Activated CD4-positive, alpha-beta memory T cell treated with anti-CD3 and anti-CD28 coated beads for 36 hours (primary cell): ENCODE measurements around the gene CD244. TPM values are rescaled to one million over a fixed set of nuclear protein-coding genes. Genes with fewer than 3 reads are reported as not detected.

Experiments used
- CTCF ChIA-PET: fragments of 350-600 bp; sonication (Branson Sonifier 250); formaldehyde crosslinking; loops from one replicate; lab custom pipeline; 2021; ENCODE audit warnings: antibody characterized with exemption, inconsistent platforms; lab: Charles Lee
- POLR2A ChIA-PET: fragments of 350-600 bp; sonication (Branson Sonifier 250); formaldehyde crosslinking; loops from one replicate; lab custom pipeline; 2021; ENCODE audit warnings: antibody characterized with exemption; lab: Charles Lee
- DNase-seq: peaks from one replicate; pipeline ENCODE4 v3.0.0-alpha.2; 2020
- H3K27ac Mint-ChIP-seq: one replicate; pipeline ENCODE4 v1.8.0; 2021; ENCODE audit warnings: mixed read lengths
- H3K27me3 Mint-ChIP-seq: one replicate; pipeline ENCODE4 v1.8.0; 2021; ENCODE audit warnings: mixed read lengths
- H3K36me3 Mint-ChIP-seq: one replicate; pipeline ENCODE4 v1.8.0; 2021; ENCODE audit warnings: mixed read lengths
- H3K4me1 Mint-ChIP-seq: one replicate; pipeline ENCODE4 v1.8.0; 2021; ENCODE audit warnings: low read depth, mixed read lengths
- H3K4me3 Mint-ChIP-seq: one replicate; pipeline ENCODE4 v1.8.0; 2021; ENCODE audit warnings: mild to moderate bottlenecking, mixed read lengths
- H3K9me3 Mint-ChIP-seq: one replicate; pipeline ENCODE4 v1.8.0; 2021; ENCODE audit warnings: mixed read lengths
- intact Hi-C: fragments of 100-400 bp; cut with micrococcal nuclease; formaldehyde crosslinking; loops from one replicate; pipeline ENCODE4 v1.15.1; 2023
- total RNA-seq, 2 experiments: library from RNA; stranded (reverse); gene quantifications; one replicate each; pipeline ENCODE4 v1.2.3, GENCODE V29; 2021

The CD244 gene
- total RNA-seq, 2 experiments from 2014 or later: 0.14 TPM; not detected in 1

DNA sequence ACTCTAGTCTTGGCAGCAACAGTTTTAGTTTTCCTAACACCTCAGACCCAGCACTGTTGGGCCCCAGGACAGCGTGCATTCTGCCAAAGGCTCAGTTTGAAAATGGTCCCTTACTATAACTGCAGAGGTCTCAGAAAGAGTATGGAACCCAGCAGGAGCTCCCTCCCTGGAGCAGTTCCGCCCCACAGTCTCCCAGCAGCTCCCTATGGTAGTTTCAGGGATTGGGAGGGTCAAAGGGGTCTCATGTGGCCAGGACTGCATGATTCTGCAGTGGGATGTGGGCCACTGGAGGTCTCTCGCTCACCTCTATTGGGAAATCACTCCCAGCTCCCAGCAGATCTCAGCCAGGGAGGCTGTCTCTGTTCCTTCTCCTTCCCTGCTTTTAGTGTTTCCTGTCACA, 54.4 kb downstream of the CD244 start:
- intact Hi-C loops: no loop called here
- Mint-ChIP-seq H3K27me3 (no peaks in the 10 kb centered on the region), H3K4me1 (peaks cover 76% of the 10 kb centered on the region), H3K9me3 (peaks cover 19% of the 10 kb centered on the region), H3K27ac (no peak overlapping the region), H3K36me3 (peaks cover 23% of the 10 kb centered on the region), H3K4me3 (no peak overlapping the region)
- ChIA-PET CTCF (interaction anchor here (1.1 to 6.2 kb wide), 5 partner anchors 13 to 86 kb away, joined by 3 to 46 read pairs (median 7); partner anchors contain the start of gene LY9), POLR2A (no interaction called here)
- DNase-seq: no peak

DNA sequence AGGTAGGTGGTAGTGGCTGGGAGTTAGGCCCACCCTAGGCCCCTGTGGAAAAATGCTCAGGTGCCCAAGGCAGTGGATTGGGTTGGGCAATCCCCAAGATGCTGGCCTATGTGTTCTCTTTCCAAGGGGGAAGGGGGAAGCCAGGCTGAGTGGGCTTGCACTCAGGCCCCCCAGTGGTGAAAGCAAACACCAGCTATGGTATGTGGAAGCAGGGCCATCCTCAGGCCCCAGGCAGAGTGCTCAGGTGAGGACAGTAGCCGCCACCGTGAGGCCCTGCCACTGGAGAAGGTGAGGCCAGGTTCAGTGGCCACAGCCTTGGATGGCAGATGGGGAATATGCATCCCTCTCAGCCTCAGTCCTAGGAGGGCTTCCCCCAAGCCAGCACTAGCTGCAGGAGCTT, 54.9 kb downstream of the CD244 start:
- peaks cover 19% of the 10 kb centered on the region for H3K9me3 Mint-ChIP-seq
- POLR2A ChIA-PET: no interaction called here
- no peak for DNase-seq
- peaks cover 25% of the 10 kb centered on the region for H3K36me3 Mint-ChIP-seq
- CTCF ChIA-PET: interaction anchor here (1.1 to 6.2 kb wide), 5 partner anchors 12 to 85 kb away, joined by 3 to 46 read pairs (median 7); partner anchors contain the start of gene LY9
- peaks cover 75% of the 10 kb centered on the region for H3K4me1 Mint-ChIP-seq
- intact Hi-C loops: no loop called here
- no peaks in the 10 kb centered on the region for H3K27me3 Mint-ChIP-seq
- no peak overlapping the region for H3K27ac Mint-ChIP-seq
- no peak overlapping the region for H3K4me3 Mint-ChIP-seq

DNA sequence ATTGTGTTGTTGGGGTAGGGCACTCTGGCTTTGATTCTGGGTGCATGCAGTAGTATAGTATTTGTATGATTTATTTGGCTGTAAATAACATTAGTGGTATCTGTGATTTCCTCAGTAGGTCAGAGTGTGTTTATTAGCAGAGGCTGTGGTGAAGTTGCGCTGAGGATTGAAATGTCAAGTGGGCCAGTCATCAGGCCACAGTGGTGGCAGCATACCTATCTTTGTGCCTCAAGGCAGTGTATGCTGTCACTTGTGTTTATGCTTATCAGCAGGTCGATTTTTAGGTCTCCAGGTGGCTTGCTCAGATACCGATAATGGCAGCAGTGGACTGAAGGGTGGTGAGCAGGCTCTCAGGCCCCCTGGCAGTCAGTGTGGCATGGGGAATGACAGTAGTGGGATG, 55.4 kb downstream of the CD244 start:
- ChIA-PET CTCF (interaction anchor here (0.6 to 6.2 kb wide), 14 partner anchors 9 to 330 kb away, joined by 3 to 46 read pairs (median 6); partner anchors contain the start of genes CD244, ITLN2 and LY9), POLR2A (no interaction called here)
- H3K36me3 Mint-ChIP-seq: peaks cover 27% of the 10 kb centered on the region
- intact Hi-C loops: no loop called here
- DNase-seq: no peak
- peaks cover 76% of the 10 kb centered on the region for H3K4me1 Mint-ChIP-seq
- no peak overlapping the region for H3K27ac Mint-ChIP-seq
- H3K4me3 Mint-ChIP-seq: no peak overlapping the region
- H3K27me3 Mint-ChIP-seq: no peaks in the 10 kb centered on the region
- H3K9me3 Mint-ChIP-seq: peaks cover 19% of the 10 kb centered on the region

DNA sequence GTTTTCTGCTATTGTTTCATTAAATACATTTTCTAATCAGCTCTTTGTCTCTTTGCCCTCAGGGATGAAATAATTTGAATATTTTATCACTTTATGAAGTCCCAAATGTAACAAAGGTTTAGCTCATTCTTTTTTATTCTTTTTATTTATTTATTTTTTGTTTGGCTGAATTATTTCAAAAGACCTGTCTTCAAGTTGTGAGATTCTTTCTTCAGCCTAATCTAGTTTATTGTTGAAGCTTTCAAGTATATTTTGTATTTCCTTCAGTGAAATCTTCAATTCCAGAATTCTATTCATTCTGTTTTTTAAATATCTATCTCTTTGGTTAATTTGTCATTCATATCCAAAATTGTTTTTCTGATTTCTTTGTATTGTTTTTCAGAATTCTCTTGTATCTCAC, 55.9 kb downstream of the CD244 start:
- no peak for DNase-seq
- Mint-ChIP-seq H3K9me3 (peaks cover 19% of the 10 kb centered on the region), H3K36me3 (peaks cover 27% of the 10 kb centered on the region), H3K27ac (no peak overlapping the region), H3K27me3 (no peaks in the 10 kb centered on the region), H3K4me3 (no peak overlapping the region), H3K4me1 (peaks cover 72% of the 10 kb centered on the region)
- POLR2A ChIA-PET: no interaction called here
- intact Hi-C loops: loop anchor here (1.0 kb wide), 1 partner anchor 10 kb away; the partner anchor contains the start of gene LY9
- CTCF ChIA-PET: interaction anchor here (0.6 to 6.2 kb wide), 12 partner anchors 9 to 330 kb away, joined by 3 to 46 read pairs (median 6); partner anchors contain the start of genes CD244, ITLN2 and LY9

DNA sequence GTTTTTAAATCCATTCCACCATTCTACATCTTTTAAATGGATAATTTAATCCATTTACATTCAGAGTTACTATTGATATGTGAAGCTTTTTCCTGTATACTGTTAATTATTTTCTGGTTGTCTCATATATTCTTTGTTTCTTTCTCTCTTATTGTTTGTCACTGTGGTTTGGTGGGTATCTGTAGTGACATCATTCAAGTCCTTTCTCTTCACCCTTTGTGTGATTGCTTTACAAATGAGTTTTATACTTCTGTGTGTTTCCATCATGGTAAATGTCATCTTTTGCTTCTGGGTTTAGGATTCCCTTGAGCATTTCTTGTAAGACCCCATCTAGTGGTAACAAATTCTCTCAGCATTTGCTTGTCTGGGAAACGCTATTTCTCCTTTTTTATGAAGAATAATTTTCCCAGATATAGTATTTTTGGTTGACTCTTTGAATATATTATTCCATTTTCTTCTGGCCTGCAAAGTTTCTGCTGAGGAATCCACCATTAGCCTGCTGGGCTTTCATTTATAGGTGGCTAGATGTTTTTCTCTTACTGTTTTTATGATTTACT, 56.5 kb downstream of the CD244 start:
- Mint-ChIP-seq H3K27ac (peak overlapping the region; percentile 70), H3K9me3 (peaks cover 19% of the 10 kb centered on the region), H3K36me3 (peaks cover 28% of the 10 kb centered on the region), H3K27me3 (no peaks in the 10 kb centered on the region), H3K4me3 (no peak overlapping the region), H3K4me1 (peaks cover 72% of the 10 kb centered on the region)
- POLR2A ChIA-PET: no interaction called here
- intact Hi-C loops: loop anchor here (1.0 kb wide), 1 partner anchor 10 kb away; the partner anchor contains the start of gene LY9
- DNase-seq: no peak
- CTCF ChIA-PET: interaction anchor here (1.0 to 6.2 kb wide), 10 partner anchors 8 to 149 kb away, joined by 3 to 46 read pairs (median 6); partner anchors contain the start of genes CD244, ITLN2 and LY9

DNA sequence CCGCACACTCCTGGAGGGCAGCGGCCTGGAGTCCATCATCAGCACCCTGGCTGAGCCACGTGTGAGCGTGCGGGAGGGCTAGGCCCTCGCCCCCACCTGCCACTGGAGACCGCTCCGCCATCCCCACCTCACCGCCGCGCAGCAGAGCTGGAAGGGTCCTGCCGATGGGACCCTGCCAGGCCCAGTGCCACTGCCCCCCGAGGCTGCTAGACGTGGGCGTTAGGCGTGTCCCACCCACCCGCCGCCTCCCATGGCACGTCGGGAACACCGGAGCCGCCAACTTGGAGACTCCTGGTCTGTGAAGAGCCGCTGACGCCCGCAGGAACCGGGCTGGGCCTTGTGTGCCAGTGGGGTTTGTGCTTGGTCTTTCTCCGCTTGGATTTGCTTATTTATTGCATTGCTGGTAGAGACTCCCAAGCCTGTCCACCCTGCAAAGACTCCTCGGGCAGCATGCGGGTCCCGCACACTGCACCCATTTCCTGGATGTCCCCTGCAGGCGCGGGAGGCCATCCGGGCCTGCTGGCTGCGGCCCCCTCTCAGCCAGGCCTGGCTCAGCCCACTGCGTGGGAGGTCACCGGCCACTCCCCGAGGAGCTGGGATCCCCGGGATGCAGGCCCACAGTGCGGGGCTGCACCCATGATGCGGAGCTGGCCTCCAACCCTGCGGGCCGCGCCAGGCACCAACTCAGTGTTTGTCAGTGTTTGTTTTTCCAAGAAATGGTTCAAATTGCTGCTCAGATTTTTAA, 60.7 kb downstream of the CD244 start:
- CTCF ChIA-PET: interaction anchor here (0.9 to 6.2 kb wide), 5 partner anchors 8 to 89 kb away, joined by 3 to 46 read pairs (median 3); no protein-coding TSS in a partner anchor
- no peak overlapping the region for H3K27ac Mint-ChIP-seq

DNA sequence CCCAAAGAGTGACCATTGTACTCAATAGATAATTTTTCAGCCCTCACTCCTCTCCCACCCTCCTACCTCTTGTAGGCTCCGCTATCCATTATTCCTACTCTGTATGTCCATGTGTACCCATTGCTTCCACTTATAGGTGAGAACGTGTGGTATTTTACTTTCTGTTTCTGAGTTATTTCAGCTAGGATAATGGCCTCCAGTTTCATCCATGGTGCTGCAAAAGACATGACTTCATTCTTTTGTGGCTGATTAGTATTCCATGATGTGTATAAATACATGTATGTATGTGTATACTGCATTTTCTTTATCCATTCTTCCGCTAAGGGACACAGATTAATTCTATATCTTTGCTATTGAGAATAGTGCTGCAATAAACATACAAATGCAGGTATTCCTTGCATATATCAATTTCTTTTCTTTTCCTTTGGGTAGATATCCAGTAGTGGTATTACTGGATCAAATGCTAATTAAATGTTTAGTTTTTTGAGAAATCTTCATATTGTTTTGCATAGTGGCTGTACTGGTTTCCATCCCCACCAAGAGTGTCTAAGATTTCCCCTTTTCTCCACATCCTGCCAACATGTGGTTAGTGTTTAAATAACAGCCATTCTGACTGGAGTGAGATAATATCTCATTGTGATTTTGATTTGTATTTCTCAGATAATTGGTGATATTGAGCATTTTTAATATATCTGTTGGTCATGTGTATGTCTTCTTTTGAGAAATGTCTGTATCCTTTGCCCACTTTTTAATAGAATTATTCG, 61.9 kb downstream of the CD244 start:
- H3K4me1 Mint-ChIP-seq: peaks cover 86% of the 10 kb centered on the region
- peaks cover 13% of the 10 kb centered on the region for H3K36me3 Mint-ChIP-seq
- DNase-seq: no peak
- ChIA-PET POLR2A (interaction anchor here (1.5 kb wide), 1 partner anchor 245 kb away, joined by 3 read pairs; the partner anchor contains the start of gene USF1), CTCF (interaction anchor here (1.0 to 8.6 kb wide), 6 partner anchors 20 to 373 kb away, joined by 3 to 77 read pairs (median 12); no protein-coding TSS in a partner anchor)
- H3K4me3 Mint-ChIP-seq: peak overlapping the region; percentile 64
- peak overlapping the region; percentile 71 for H3K27ac Mint-ChIP-seq
- H3K9me3 Mint-ChIP-seq: peaks cover 3% of the 10 kb centered on the region
- intact Hi-C loops: no loop called here
- H3K27me3 Mint-ChIP-seq: no peaks in the 10 kb centered on the region

More for the DNA sequence above, 60.7 kb downstream of the CD244 start:
- intact Hi-C loops: no loop called here
- H3K9me3 Mint-ChIP-seq: peaks cover 14% of the 10 kb centered on the region
- H3K36me3 Mint-ChIP-seq: peaks cover 22% of the 10 kb centered on the region
- no peak overlapping the region for H3K4me3 Mint-ChIP-seq
- POLR2A ChIA-PET: no interaction called here
- no peak for DNase-seq
- no peaks in the 10 kb centered on the region for H3K27me3 Mint-ChIP-seq
- peaks cover 86% of the 10 kb centered on the region for H3K4me1 Mint-ChIP-seq

DNA sequence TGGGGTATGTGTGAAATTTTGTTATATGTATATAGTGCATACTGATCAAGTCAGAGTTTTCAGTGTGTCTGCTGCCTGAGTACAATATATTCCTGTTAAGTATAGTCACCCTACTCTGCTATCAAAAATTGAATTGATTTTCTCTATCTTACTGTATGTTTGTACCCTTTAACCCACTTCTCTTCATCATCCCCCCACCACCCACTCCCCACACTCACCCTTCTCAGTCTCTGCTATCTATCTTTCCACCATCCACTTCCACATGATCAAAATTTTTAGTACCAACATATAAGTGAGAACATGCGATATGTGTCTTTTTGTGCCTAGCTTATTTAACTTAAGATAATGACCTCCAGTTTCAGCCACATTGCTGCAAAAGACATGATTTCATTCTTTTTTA, 62.5 kb downstream of the CD244 start:
- intact Hi-C loops: no loop called here
- H3K27me3 Mint-ChIP-seq: no peaks in the 10 kb centered on the region
- H3K4me3 Mint-ChIP-seq: peak overlapping the region; percentile 57
- no peaks in the 10 kb centered on the region for H3K9me3 Mint-ChIP-seq
- H3K4me1 Mint-ChIP-seq: peaks cover 87% of the 10 kb centered on the region
- CTCF ChIA-PET: interaction anchor here (1.0 to 8.6 kb wide), 8 partner anchors 19 to 372 kb away, joined by 3 to 77 read pairs (median 12); no protein-coding TSS in a partner anchor
- POLR2A ChIA-PET: interaction anchor here (1.5 kb wide), 1 partner anchor 246 kb away, joined by 3 read pairs; the partner anchor contains the start of gene USF1
- peak overlapping the region; percentile 88 for H3K27ac Mint-ChIP-seq
- H3K36me3 Mint-ChIP-seq: peaks cover 13% of the 10 kb centered on the region
- peak; percentile 48 for DNase-seq

DNA sequence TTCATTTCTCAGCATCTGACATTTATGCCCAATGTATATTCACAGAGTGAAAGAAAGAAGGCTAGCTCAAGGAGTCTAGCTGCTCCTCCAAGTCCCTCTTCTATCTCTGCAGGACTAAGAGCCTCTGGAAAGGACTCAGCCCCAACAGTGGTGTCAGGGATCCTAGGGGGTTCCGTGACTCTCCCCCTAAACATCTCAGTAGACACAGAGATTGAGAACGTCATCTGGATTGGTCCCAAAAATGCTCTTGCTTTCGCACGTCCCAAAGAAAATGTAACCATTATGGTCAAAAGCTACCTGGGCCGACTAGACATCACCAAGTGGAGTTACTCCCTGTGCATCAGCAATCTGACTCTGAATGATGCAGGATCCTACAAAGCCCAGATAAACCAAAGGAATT, 63.0 kb downstream of the CD244 start:
- H3K27ac Mint-ChIP-seq: peak overlapping the region; percentile 88

DNA sequence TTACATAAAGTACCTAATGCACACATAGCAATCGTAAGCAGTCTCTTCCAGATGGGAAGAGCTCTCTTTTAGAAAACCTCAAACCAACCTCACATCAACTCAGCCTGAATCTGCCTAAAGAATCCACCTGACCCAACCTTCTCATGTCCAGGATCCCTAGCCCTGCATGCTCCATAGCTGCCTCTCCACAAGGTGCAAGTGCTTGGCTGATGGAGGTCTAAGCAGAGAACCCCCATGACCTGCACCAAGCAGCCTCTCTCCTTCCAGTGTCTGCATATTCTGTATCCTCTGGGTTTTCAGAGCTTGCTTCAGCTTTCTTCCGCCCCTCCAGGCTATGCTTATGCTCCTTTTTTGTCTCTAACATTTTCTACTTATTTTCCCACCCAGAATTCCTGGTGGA, 64.2 kb downstream of the CD244 start:
- no peaks in the 10 kb centered on the region for H3K27me3 Mint-ChIP-seq
- no peak for DNase-seq
- intact Hi-C loops: loop anchor here (5.0 to 10.0 kb wide), 3 partner anchors 156 to 364 kb away; partner anchors contain the start of gene KLHDC9
- H3K4me1 Mint-ChIP-seq: peaks cover 78% of the 10 kb centered on the region
- no peaks in the 10 kb centered on the region for H3K9me3 Mint-ChIP-seq
- POLR2A ChIA-PET: interaction anchor here (0.8 to 4.0 kb wide), 4 partner anchors 17 to 90 kb away, joined by 3 to 23 read pairs (median 7); partner anchors contain the start of gene CD48
- H3K36me3 Mint-ChIP-seq: peaks cover 8% of the 10 kb centered on the region
- peak overlapping the region; percentile 88 for H3K27ac Mint-ChIP-seq
- CTCF ChIA-PET: interaction anchor here (0.9 to 8.6 kb wide), 15 partner anchors 8 to 156 kb away, joined by 3 to 77 read pairs (median 6); partner anchors contain the start of gene SLAMF7
- H3K4me3 Mint-ChIP-seq: peak overlapping the region; percentile 57

More for the DNA sequence above, 63.0 kb downstream of the CD244 start:
- no peak for DNase-seq
- Mint-ChIP-seq H3K4me3 (peak overlapping the region; percentile 57), H3K36me3 (peaks cover 11% of the 10 kb centered on the region), H3K27me3 (no peaks in the 10 kb centered on the region), H3K4me1 (peaks cover 87% of the 10 kb centered on the region), H3K9me3 (no peaks in the 10 kb centered on the region)
- ChIA-PET POLR2A (interaction anchor here (1.5 kb wide), 1 partner anchor 246 kb away, joined by 3 read pairs; the partner anchor contains the start of gene USF1), CTCF (interaction anchor here (1.1 to 8.6 kb wide), 9 partner anchors 19 to 152 kb away, joined by 3 to 77 read pairs (median 10); no protein-coding TSS in a partner anchor)
- intact Hi-C loops: loop anchor here (5.0 to 10.0 kb wide), 3 partner anchors 157 to 365 kb away; partner anchors contain the start of gene KLHDC9
